Hepatocyte (in vitro differentiated cells): Measurements from ENCODE around the gene TMEM170B.

Experiments used
- CTCF ChIP-seq: fragments of 200-600 bp; sonication (generic); IDR thresholded peaks from 2 replicates; pipeline ENCODE4 v1.5.1; 2016; ENCODE audit warnings: antibody characterized with exemption, mild to moderate bottlenecking; ENCODE audit not compliant: poor library complexity
- EZH2 ChIP-seq: fragments of 200-600 bp; sonication (generic); IDR thresholded peaks from 2 replicates; pipeline ENCODE4 v1.6.1; 2016; ENCODE audit warnings: antibody characterized with exemption, mild to moderate bottlenecking, borderline replicate concordance
- EZH2phosphoT487 ChIP-seq: fragments of 200-600 bp; sonication (generic); IDR thresholded peaks from one replicate; pipeline ENCODE4 v1.6.1; 2018; ENCODE audit warnings: antibody characterized with exemption, mild to moderate bottlenecking, low read depth, moderate library complexity; ENCODE audit not compliant: unreplicated experiment, severe bottlenecking

- TF ChIP-seq CTCF (no peak), EZH2 (no peak), EZH2phosphoT487 (no peak)
These were observed 754 bp upstream of the TMEM170B start for GRCh38 chr6:11536795-11537194.
